ENCODE results near the gene JOSD1.

The JOSD1 gene

DNA sequence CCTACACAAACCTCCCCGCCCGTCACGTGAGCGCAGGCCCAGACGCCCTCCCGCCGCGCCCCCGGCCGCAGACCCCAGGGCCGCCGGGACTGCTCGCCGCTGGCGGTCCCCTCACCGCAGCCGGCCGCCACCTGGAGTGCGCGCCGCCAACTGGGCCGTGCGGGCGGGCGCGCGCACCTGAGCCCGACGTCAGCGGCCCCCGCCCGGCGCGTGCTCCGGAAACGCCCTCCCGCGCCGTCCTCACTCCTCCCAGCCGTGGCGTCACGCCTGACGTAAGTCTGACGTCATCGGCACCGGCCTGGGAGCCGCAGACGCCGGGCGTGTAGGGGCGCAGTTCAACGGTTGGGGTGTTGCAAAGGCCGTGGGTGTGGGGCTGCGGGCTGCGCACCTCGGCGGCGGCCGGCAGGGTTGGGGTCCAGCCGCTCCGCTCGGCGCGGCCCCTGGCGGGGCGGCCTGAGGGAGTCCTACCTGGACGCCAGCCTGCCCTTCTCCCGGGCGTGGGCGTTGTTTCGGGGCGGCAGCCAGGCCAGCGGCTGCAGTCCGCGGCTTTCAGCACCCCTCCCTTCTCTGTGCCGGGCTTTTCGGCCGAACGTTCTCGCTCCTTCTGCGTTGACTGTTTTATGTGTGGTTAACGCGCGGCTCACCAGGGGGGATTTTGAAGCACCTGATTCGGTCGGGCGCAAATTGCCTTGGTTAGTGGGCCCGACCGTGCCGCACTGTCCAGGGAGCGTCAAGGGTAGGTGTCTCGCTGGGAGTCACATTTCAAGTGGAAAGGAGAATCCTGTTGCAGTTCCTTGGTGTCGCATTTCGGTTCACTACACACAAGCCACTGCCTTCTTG is at the start of gene JOSD1:
Gene JOSD1 (minus strand): TSS at position 155 of the 840 bp plus-strand sequence. CDS start 956 bp downstream, outside the sequence.
- TF ChIP-seq, protein P1, sequence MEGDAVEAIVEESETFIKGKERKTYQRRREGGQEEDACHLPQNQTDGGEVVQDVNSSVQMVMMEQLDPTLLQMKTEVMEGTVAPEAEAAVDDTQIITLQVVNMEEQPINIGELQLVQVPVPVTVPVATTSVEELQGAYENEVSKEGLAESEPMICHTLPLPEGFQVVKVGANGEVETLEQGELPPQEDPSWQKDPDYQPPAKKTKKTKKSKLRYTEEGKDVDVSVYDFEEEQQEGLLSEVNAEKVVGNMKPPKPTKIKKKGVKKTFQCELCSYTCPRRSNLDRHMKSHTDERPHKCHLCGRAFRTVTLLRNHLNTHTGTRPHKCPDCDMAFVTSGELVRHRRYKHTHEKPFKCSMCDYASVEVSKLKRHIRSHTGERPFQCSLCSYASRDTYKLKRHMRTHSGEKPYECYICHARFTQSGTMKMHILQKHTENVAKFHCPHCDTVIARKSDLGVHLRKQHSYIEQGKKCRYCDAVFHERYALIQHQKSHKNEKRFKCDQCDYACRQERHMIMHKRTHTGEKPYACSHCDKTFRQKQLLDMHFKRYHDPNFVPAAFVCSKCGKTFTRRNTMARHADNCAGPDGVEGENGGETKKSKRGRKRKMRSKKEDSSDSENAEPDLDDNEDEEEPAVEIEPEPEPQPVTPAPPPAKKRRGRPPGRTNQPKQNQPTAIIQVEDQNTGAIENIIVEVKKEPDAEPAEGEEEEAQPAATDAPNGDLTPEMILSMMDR (IDR thresholded peaks at IDR 0.05; ENCODE audit: low read depth, low read length) = no peak
- peak; percentile 86 for DNase-seq (ENCODE audit: extremely low read depth, low read depth)

DNA sequence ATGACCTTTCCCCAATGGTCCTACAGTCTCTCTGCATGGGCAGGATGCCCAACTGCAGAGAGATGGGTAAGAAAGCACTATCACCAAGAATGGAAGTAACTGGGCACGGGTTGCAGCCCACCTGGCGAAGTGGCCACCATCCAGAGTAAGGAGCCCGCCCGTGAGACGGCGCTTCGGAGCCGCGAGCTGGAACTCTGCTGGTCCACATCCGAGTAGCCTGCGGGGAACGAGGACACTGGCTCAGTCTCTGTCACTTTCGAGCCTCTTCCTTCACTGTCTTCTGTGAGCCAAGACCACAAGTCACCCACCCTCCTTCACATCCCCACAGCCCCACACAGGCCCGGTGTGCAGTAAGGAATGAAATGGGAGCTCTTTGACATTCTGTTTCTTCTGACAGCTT is 49.4 kb upstream of the JOSD1 start:
- no peak for DNase-seq (ENCODE audit: extremely low read depth, low read depth)
- TF ChIP-seq, protein P1 (IDR thresholded peaks at IDR 0.05; ENCODE audit: low read depth, low read length) = no peak

DNA sequence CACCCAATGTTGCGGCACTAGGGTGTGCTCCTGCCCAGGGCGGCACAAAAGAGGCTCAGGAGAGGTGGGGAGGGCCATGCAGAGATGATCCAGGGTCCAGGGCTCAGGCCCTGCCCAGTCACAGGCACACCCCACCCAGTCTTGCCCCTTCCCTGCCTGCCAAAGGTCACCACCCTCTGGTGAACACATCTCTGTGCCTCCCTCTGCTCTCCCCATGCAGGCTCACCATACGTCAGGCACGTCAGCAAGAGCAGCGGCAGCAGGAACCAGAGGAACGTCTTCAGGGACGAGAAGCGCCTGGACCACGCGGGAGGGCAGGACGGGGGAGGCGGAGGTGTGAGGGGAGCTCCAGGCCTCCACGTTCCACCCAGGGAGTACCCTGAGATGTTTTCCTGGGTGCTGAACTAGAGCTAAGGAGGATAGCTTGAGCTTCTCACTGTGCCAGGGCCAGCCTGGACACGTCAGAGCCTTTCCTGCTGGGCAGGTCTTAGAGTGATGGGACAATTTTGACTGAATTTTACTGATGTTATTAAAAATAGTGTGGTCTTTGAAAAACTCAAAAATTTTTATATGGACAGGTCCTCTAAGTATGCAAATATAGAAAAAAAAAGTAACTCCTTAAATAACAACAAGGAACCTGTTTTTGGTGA is 47.9 kb upstream of the JOSD1 start:
- TF ChIP-seq, protein P1 (IDR thresholded peaks at IDR 0.05; ENCODE audit: low read depth, low read length) = no peak
- no peak for DNase-seq (ENCODE audit: extremely low read depth, low read depth)

DNA sequence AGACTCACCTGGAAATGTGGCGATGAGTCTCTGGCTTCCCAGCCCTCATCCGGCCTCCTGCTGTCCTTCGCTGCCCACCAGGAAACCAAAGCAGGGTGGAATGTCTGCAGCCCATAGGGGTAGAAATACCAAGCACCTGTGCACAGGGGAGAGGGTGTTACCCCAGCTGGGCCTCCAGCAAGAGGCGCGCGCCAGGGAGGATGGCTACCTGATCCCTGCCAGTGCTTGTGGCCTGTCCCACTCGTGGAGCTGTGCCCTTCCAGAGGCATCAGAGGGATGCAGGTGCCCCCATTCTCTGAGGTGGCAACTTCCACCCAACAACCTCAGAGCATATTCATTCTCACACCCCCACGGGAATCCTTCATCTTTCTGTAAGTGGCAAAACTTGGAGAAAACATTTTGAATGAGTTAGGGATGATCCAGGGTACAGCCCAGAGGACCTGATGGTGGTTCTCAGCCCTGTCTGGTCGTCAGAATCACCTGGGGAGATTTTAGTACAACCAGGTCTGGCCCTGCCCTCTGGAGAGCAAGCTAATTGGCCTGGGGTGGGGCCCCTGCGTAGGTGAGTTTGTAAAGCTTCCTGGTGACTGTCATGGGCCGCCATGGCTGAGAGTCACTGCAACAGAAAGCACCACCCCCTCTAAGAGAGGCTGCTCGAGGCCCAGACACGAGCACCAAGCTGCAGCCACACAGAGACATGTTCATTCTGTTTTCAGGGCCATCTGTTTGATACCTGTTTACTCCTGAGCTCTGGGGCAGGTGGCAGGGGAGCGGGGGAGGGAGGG is 45.1 kb upstream of the JOSD1 start:
- DNase-seq (ENCODE audit: extremely low read depth, low read depth) = no peak
- TF ChIP-seq, protein P1 (IDR thresholded peaks at IDR 0.05; ENCODE audit: low read depth, low read length) = no peak

DNA sequence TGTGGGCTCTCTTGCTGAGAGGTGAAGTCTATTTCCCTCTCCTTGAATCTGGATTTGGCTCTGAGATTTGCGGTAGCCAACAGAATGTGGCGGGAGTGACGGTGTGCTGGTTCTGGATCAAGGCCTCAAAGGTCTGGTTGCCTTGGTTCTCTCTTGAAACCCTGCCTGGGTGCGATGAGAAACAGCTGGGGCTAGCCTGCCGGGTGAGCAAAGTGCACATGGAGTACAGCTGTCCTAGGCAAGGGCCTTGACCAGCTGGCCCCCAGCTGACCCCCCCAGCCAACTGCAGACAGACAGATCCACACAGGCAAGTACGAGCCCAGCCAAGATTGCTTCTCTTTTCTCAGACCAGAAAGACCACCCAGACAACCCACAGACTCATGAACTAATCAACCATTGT is 44.2 kb upstream of the JOSD1 start:
- TF ChIP-seq, protein P1 (IDR thresholded peaks at IDR 0.05; ENCODE audit: low read depth, low read length) = no peak
- no peak for DNase-seq (ENCODE audit: extremely low read depth, low read depth)

DNA sequence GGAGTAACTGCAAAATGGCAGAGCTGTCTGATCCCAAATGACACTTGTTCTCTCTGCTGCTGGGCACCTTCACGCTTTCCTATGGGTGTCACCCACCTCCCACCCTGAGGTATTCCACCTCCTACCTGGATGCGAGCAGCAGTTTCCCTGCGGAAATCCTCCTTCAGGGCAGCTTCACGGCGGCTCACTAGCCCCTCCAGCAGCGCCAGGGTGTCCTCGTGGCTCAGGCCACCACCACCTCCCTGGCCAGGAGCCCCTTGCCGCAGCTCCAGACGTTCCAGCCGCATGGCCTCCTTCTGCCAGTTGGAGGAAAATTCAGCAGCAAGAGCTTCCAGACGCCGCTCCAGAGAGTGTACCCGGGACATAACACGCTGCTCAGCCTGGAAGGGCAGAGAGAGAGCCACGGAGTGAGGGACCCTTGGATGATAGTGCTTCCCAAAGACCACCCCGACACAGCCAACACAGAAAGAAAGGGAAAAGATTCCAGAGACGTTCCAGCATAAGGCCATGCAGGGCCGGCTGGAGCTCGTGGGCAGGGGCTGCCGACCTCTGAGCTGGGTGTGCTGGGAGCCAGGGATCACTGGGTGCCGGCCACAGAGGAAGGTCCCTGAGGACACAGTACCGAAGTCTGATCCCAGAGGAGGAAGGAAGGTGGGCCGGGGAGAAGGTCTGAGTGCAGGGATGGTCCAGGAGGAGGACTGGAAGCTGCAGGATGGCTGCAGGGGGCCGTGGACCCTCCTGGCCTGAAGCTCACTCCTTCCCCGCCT is 41.6 kb upstream of the JOSD1 start:
- DNase-seq (ENCODE audit: extremely low read depth, low read depth) = no peak
- TF ChIP-seq, protein P1 (IDR thresholded peaks at IDR 0.05; ENCODE audit: low read depth, low read length) = no peak
